Tibial nerve (tissue), 4 donors: ENCODE measurements around the gene C5orf58. TPM values are rescaled to one million over a fixed set of nuclear protein-coding genes. Genes with fewer than 3 reads are reported as not detected.

Experiments used
- DNase-seq, 2 donors: peaks; one replicate each; pipeline ENCODE4 v3.0.0-alpha.2; 2019; ENCODE audit warnings: low spot score in 2 of 2
- H3K27ac ChIP-seq, 4 donors: fragments of 200-600 bp; sonication (generic) in 3 of 4; one replicate each; pipeline ENCODE4 v1.5.1; 2017 to 2019; ENCODE audit warnings: mild to moderate bottlenecking in 1 of 4
- H3K27me3 ChIP-seq, 2 donors: fragments of 200-600 bp; sonication (generic) in 1 of 2; one replicate each; pipeline versions ENCODE4 v1.5.1 to v1.6.0; 2017 to 2019
- H3K36me3 ChIP-seq, 3 donors: fragments of 200-600 bp; sonication (generic); one replicate each; pipeline ENCODE4 v1.5.1; 2018 to 2019
- H3K4me1 ChIP-seq, 4 donors: fragments of 200-600 bp; sonication (generic) in 3 of 4; one replicate each; pipeline ENCODE4 v1.5.1; 2017 to 2019
- H3K4me3 ChIP-seq, 4 donors: fragments of 200-600 bp; sonication (generic) in 3 of 4; one replicate each; pipeline ENCODE4 v1.5.1; 2017 to 2019; ENCODE audit warnings: mild to moderate bottlenecking in 1 of 4, moderate library complexity in 1 of 4
- H3K9me3 ChIP-seq, 4 donors: fragments of 200-600 bp; sonication (generic) in 3 of 4; one replicate each; pipeline ENCODE4 v1.5.1; 2017 to 2019
- EP300 ChIP-seq, 2 donors: sonication (generic); formaldehyde crosslinking; IDR thresholded peaks; one replicate each; pipeline ENCODE4 v1.6.1; 2017; ENCODE audit warnings: antibody characterized with exemption in 2 of 2, mild to moderate bottlenecking in 1 of 2
- POLR2A ChIP-seq, 2 donors: fragments of 450-650 bp; IDR thresholded peaks; one replicate each; pipeline ENCODE4 v1.6.1; 2017; ENCODE audit warnings: antibody characterized with exemption in 2 of 2, mild to moderate bottlenecking in 2 of 2, moderate library complexity in 2 of 2
- WGBS, 2 donors: methylation state at CpG; one replicate each; pipeline ENCODE4 v1.1.5; 2018; 5-methylcytosine and 5-hydroxymethylcytosine counted together
- total RNA-seq, 4 donors: library from RNA; depleted of rRNA; stranded (reverse); fragments of >200 nt; gene quantifications; one replicate each; pipeline ENCODE4 v1.1.0, GENCODE V29; 2016
- TF ChIP-seq, protein P1 (sequence below), 5 experiments: fragments of 200-600 bp in 3 of 5; fragments of 450-650 bp in 2 of 5; sonication (generic) in 3 of 5; IDR thresholded peaks; one replicate each; pipeline ENCODE4 v1.5.1; 2016 to 2019; ENCODE audit warnings: antibody characterized with exemption in 5 of 5, mild to moderate bottlenecking in 3 of 5, moderate library complexity in 2 of 5

Gene C5orf58
- total RNA-seq, 4 donors from 2014 or later: 1.5 TPM; not detected in 3

DNA sequence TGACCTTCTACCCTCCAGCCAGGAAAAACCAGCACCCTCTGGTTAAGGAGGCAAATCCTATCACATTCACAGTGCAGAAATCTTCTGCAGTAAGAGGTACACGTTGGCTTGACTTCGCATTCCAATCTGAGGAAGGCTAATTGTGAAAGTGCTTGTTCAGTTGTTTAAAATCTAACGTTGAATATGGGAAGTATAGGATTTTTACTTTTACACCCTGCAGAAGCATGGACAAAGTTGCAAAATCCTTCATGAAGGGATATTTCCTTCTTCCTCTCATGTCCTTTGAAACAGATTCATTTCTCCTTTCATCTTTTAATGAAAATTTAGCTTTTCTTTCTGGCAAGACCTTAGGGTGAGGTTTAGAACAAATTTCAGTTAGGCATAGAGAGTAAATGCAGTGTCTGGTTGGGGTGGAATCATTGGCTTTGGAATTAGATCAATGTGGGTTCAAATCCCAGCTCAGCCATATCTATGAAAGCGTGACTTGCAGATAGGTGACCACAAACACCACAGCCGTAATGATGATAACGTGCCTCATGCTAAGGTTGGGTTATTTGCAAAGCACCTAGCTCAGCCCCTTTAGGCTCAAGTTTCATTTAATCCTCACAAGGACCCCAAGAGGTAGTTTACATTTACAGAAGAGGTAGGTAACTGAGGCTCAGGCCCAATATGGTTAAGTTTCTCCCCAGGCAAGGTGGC lies 42.2 kb upstream of the C5orf58 start:
- no peak overlapping the region for H3K27ac ChIP-seq
- TF ChIP-seq EP300 (IDR thresholded peaks at IDR 0.05): no peak
- TF ChIP-seq, protein P1, sequence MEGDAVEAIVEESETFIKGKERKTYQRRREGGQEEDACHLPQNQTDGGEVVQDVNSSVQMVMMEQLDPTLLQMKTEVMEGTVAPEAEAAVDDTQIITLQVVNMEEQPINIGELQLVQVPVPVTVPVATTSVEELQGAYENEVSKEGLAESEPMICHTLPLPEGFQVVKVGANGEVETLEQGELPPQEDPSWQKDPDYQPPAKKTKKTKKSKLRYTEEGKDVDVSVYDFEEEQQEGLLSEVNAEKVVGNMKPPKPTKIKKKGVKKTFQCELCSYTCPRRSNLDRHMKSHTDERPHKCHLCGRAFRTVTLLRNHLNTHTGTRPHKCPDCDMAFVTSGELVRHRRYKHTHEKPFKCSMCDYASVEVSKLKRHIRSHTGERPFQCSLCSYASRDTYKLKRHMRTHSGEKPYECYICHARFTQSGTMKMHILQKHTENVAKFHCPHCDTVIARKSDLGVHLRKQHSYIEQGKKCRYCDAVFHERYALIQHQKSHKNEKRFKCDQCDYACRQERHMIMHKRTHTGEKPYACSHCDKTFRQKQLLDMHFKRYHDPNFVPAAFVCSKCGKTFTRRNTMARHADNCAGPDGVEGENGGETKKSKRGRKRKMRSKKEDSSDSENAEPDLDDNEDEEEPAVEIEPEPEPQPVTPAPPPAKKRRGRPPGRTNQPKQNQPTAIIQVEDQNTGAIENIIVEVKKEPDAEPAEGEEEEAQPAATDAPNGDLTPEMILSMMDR (IDR thresholded peaks at IDR 0.05): no peak
- no peak for TF ChIP-seq POLR2A (IDR thresholded peaks at IDR 0.05)
- no peaks in the 10 kb centered on the region for H3K4me1 ChIP-seq
- H3K4me3 ChIP-seq: no peak overlapping the region
- WGBS, 2 donors: 60 to 64% methylated on average over 6 of the region's 6 CpGs
- no peaks in the 10 kb centered on the region for H3K27me3 ChIP-seq
- H3K9me3 ChIP-seq: no peaks in the 10 kb centered on the region
- H3K36me3 ChIP-seq: no peaks in the 10 kb centered on the region
- no peak for DNase-seq

DNA sequence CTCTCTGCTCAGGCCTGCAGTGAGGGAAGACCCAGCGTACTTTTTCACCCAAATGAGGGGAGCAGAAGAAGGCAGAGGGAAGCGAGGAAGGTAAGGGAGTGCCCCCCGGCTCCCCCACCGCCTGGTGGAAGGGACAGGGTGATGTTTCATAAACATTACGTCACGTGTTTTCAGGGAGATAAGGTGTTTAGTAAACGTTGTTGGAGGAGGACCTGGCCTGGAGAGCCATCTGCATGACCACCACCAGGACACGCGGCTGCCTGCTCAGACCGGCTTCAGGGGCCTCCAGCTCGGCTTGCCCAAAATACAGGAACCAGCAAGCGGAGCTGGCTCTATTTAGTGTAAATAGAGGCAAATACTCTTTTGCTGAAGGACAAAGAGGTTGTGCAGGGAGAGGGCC lies 40.0 kb upstream of the C5orf58 start:
- Histone ChIP-seq H3K4me1 (no peaks in the 10 kb centered on the region), H3K4me3 (no peak overlapping the region), H3K36me3 (no peaks in the 10 kb centered on the region), H3K9me3 (no peaks in the 10 kb centered on the region), H3K27me3 (no peaks in the 10 kb centered on the region), H3K27ac (no peak overlapping the region)
- no peak for DNase-seq
- WGBS, 2 donors: 86 to 90% methylated on average over 12 of the region's 12 CpGs
- TF ChIP-seq, protein P1 (IDR thresholded peaks at IDR 0.05): no peak
- TF ChIP-seq POLR2A (IDR thresholded peaks at IDR 0.05): no peak
- TF ChIP-seq EP300 (IDR thresholded peaks at IDR 0.05): no peak

DNA sequence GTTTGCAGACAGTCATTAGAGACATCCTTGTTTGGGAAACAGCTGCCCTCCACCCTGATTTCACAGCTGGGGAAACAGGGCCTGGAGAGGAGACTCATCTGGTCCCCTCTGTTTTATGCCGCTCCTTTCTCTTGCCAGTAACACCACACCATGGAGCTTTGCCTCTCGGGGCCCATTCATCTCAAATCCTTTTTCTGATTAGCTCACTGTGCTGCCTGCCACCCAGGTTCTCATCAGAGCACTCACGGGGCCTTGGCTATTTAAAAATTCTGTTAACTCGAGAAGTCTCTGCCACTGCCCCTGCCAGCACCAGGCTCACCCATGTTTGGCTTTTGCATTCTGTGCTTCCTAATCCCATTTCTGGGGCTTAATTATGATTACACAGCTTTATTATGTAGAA lies 36.8 kb upstream of the C5orf58 start:
- no peak for DNase-seq
- WGBS, 2 donors: 36 to 68% methylated on average over 4 of the region's 4 CpGs
- H3K4me3 ChIP-seq: no peak overlapping the region
- no peaks in the 10 kb centered on the region for H3K36me3 ChIP-seq
- no peak for TF ChIP-seq EP300 (IDR thresholded peaks at IDR 0.05)
- TF ChIP-seq, protein P1 (IDR thresholded peaks at IDR 0.05): no peak
- no peak for TF ChIP-seq POLR2A (IDR thresholded peaks at IDR 0.05)
- no peaks in the 10 kb centered on the region for H3K4me1 ChIP-seq
- H3K9me3 ChIP-seq: no peaks in the 10 kb centered on the region
- H3K27me3 ChIP-seq: no peaks in the 10 kb centered on the region
- H3K27ac ChIP-seq: no peak overlapping the region

DNA sequence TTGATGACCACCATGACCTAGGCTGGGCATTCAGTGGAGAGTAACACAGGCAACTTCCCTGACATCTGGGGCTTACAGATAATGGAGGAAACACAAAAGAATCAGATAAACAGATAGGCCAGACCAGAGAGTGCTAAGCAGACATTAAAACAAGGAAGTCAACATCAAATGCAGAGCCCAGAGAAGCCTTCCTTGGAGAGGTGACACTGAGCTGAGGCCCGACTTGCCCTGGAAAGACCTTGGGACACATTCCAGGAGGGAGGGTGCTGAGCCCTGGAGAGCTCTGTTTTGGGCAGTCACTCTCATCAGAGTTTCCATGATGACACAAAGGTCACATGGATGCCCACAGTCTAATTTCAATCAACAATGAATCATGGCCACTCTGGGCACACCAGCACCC lies 31.9 kb upstream of the C5orf58 start:
- H3K4me3 ChIP-seq: no peak overlapping the region
- H3K4me1 ChIP-seq: no peaks in the 10 kb centered on the region
- no peak overlapping the region for H3K27ac ChIP-seq
- TF ChIP-seq EP300 (IDR thresholded peaks at IDR 0.05): no peak
- TF ChIP-seq POLR2A (IDR thresholded peaks at IDR 0.05): no peak
- TF ChIP-seq, protein P1 (IDR thresholded peaks at IDR 0.05): no peak
- H3K27me3 ChIP-seq: no peaks in the 10 kb centered on the region
- DNase-seq: no peak
- no peaks in the 10 kb centered on the region for H3K9me3 ChIP-seq
- 0 to 40% methylated on average over 1 of the region's 1 CpG for WGBS, 2 donors
- no peaks in the 10 kb centered on the region for H3K36me3 ChIP-seq

DNA sequence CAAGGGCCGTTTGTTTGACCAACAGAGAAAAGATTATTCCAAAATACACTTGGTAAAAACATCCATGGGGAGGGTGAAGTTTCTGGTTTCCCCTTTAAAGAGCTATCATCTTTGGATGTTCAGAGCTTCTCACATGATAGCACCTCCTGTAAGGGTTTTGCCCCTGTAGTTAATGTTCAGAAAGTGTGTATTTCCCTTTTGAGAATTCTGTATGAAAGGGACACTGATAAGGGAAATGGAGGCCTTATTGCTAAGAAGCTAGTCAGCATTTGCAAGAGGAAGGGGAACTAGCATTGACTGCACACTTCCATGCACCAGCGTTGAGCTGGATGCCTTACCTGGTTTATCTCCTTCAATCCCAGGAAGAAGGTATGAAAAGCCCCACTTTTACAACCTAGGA lies 31.5 kb upstream of the C5orf58 start:
- no peak overlapping the region for H3K27ac ChIP-seq

More for the DNA sequence above, 31.5 kb upstream of the C5orf58 start:
- Histone ChIP-seq H3K36me3 (no peaks in the 10 kb centered on the region), H3K9me3 (no peaks in the 10 kb centered on the region), H3K4me1 (no peaks in the 10 kb centered on the region), H3K4me3 (no peak overlapping the region), H3K27me3 (no peaks in the 10 kb centered on the region)
- TF ChIP-seq EP300 (IDR thresholded peaks at IDR 0.05) (no peak), POLR2A (IDR thresholded peaks at IDR 0.05) (no peak)
- TF ChIP-seq, protein P1 (IDR thresholded peaks at IDR 0.05): no peak
- DNase-seq: no peak
- 61 to 64% methylated on average over 2 of the region's 2 CpGs for WGBS, 2 donors
